Skeletal muscle tissue (tissue), 4 donors: ENCODE results near the gene ZNF646. TPM values are rescaled to one million over a fixed set of nuclear protein-coding genes. Genes with fewer than 3 reads are reported as not detected.

Experiments used
- H3K27ac ChIP-seq: one replicate; pipeline ENCODE4 v1.7.0; 2013; ENCODE audit warnings: mild to moderate bottlenecking, low read depth, low read length, inconsistent platforms
- H3K27me3 ChIP-seq, 3 donors: one replicate each; pipeline ENCODE4 v1.7.0; 2013; ENCODE audit warnings: low read length in 3 of 3; ENCODE audit not compliant: control insufficient read depth in 3 of 3, insufficient read depth in 3 of 3
- H3K36me3 ChIP-seq, 3 donors: one replicate each; pipeline ENCODE4 v1.7.0; 2013; ENCODE audit warnings: low read length in 3 of 3; ENCODE audit not compliant: control insufficient read depth in 3 of 3, insufficient read depth in 3 of 3
- H3K4me1 ChIP-seq, 3 donors: one replicate each; pipeline ENCODE4 v1.7.0; 2013; ENCODE audit warnings: low read length in 3 of 3, mild to moderate bottlenecking in 3 of 3; ENCODE audit not compliant: control insufficient read depth in 3 of 3, insufficient read depth in 3 of 3
- H3K4me3 ChIP-seq, 3 donors: one replicate each; pipeline ENCODE4 v1.7.0; 2013; ENCODE audit warnings: low read length in 3 of 3
- H3K9ac ChIP-seq, 3 donors: one replicate each; pipeline ENCODE4 v1.7.0; 2013; ENCODE audit warnings: low read length in 3 of 3, mild to moderate bottlenecking in 3 of 3, moderate library complexity in 2 of 3, low read depth in 1 of 3
- H3K9me3 ChIP-seq, 3 donors: one replicate each; pipeline ENCODE4 v1.7.0; 2013; ENCODE audit warnings: low read length in 3 of 3; ENCODE audit not compliant: control insufficient read depth in 3 of 3
- total RNA-seq: library from RNA; depleted of rRNA; stranded (reverse); fragments of >200 nt; gene quantifications from one replicate; pipeline ENCODE4 v1.2.3, GENCODE V29; 2014
- donor health status: Osteomylitis.

ZNF646 gene
- total RNA-seq, 1 donor from 2014 or later: 9.4 TPM

DNA sequence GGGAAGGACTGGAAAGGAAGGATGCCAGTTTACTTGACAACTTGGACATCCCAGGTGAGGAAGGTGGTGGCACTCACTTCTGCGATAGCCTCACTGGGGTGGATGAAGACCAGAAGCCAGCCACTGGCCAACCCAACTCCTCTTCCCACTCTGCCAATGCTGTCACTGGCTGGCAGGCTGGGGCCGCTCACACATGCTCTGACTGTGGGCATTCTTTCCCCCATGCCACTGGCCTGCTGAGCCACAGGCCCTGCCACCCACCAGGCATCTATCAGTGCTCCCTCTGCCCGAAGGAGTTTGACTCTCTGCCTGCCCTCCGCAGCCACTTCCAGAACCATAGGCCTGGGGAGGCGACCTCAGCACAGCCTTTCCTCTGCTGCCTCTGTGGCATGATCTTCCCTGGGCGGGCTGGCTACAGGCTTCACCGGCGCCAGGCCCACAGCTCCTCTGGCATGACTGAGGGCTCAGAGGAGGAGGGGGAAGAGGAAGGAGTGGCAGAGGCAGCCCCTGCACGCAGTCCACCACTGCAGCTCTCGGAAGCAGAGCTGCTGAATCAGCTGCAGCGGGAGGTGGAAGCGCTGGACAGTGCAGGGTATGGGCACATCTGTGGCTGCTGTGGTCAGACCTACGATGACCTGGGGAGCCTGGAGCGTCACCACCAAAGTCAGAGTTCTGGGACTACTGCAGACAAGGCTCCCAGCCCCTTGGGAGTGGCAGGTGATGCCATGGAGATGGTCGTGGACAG lies 4.5 kb downstream of the ZNF646 start:
- Histone ChIP-seq H3K36me3 (peaks cover 57 to 61% (median 58%) of the 10 kb centered on the region in 3 donors), H3K9ac (no peak overlapping the region), H3K4me3 (no peak overlapping the region), H3K4me1 (peaks cover 13 to 22% (median 16%) of the 10 kb centered on the region in 3 donors), H3K9me3 (no peaks in the 10 kb centered on the region), H3K27ac (no peak overlapping the region), H3K27me3 (no peaks in the 10 kb centered on the region)

DNA sequence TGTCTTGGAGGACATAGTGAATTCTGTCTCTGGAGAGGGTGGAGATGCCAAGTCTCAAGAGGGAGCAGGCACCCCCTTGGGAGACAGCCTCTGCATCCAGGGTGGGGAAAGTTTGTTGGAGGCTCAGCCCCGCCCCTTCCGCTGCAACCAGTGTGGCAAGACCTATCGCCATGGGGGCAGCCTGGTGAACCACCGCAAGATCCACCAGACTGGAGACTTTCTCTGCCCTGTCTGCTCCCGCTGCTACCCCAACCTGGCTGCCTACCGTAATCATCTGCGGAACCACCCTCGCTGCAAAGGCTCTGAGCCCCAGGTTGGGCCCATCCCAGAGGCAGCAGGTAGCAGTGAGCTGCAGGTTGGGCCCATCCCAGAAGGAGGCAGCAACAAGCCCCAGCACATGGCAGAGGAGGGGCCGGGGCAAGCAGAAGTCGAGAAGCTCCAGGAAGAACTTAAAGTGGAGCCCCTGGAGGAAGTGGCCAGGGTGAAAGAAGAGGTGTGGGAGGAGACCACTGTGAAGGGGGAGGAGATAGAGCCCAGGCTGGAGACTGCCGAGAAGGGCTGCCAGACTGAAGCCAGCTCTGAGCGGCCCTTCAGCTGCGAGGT lies 5.2 kb downstream of the ZNF646 start:
- H3K4me3 ChIP-seq: no peak overlapping the region
- H3K36me3 ChIP-seq: peaks cover 57 to 68% (median 62%) of the 10 kb centered on the region in 3 donors
- H3K27me3 ChIP-seq: no peaks in the 10 kb centered on the region
- peaks cover 13 to 22% (median 17%) of the 10 kb centered on the region in 3 donors for H3K4me1 ChIP-seq
- no peak overlapping the region for H3K9ac ChIP-seq
- no peaks in the 10 kb centered on the region for H3K9me3 ChIP-seq
- no peak overlapping the region for H3K27ac ChIP-seq

DNA sequence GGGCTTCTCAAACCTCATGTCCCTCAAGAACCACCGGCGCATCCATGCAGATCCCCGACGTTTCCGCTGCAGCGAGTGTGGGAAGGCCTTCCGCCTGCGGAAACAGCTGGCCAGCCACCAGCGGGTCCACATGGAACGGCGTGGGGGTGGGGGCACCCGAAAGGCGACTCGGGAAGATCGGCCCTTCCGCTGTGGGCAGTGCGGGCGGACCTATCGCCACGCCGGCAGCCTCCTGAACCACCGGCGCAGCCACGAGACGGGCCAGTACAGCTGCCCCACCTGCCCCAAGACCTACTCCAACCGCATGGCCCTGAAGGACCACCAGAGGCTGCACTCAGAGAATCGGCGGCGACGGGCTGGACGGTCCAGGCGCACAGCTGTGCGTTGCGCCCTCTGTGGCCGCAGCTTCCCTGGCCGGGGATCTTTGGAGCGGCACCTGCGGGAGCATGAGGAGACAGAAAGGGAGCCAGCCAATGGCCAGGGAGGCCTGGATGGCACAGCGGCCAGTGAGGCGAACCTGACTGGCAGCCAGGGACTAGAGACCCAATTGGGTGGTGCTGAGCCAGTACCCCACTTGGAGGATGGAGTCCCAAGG lies 5.9 kb downstream of the ZNF646 start:
- Histone ChIP-seq H3K9me3 (no peaks in the 10 kb centered on the region), H3K27me3 (no peaks in the 10 kb centered on the region), H3K27ac (no peak overlapping the region), H3K9ac (peak overlapping the region in 1 of 3 donors; percentile 25), H3K4me3 (no peak overlapping the region), H3K36me3 (peaks cover 64 to 69% (median 65%) of the 10 kb centered on the region in 3 donors), H3K4me1 (peaks cover 7 to 15% (median 10%) of the 10 kb centered on the region in 3 donors)

GRCh38 chr16:31080756-31081419 lies 6.7 kb downstream of the ZNF646 start:
- Histone ChIP-seq H3K4me1 (peaks cover 5 to 9% (median 6%) of the 10 kb centered on the region in 3 donors), H3K9ac (peak overlapping the region in 1 of 3 donors; percentile 25), H3K36me3 (peaks cover 65 to 72% (median 65%) of the 10 kb centered on the region in 3 donors), H3K9me3 (no peaks in the 10 kb centered on the region), H3K27me3 (no peaks in the 10 kb centered on the region), H3K27ac (no peak overlapping the region), H3K4me3 (no peak overlapping the region)

DNA sequence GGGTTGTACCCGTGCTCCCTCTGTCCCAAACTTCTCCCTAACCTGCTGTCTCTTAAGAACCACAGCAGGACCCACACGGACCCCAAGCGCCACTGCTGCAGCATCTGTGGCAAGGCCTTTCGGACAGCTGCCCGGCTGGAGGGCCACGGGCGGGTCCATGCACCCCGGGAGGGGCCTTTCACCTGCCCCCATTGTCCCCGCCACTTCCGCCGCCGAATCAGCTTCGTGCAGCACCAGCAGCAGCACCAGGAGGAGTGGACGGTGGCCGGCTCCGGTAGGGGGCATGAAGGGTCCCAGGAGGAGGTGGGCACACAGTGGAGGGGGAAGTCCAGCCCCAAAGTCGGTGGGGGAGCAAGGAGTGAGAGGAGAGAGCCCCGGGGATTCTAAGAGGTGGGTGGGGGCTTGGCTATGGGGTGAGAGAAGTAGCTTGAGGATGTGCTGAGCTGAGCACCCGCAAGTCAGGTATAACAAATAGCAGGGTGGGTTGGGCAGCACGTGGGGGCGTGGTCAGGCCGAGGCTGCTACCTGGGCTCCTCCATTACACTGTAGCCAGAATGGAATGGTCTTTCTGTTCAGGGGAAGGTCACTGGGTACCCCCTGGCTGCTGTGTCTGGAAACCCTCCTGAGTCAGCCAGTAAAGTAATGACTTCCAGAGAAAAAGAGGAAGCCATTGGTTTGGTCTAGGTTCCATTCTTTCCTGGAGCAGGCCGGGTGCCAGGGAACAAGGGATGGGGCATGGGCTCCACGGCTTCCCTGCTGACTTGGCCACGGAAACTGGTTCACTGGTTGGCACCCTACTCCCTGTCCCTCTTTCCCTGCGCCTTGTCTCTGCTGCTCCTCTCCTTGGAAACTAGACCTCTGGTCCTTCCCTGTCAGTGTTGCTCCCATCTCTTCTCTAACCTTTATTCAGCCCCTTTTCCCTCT lies 7.5 kb downstream of the ZNF646 start:
- H3K9me3 ChIP-seq: no peaks in the 10 kb centered on the region
- H3K9ac ChIP-seq: no peak overlapping the region
- H3K36me3 ChIP-seq: peaks cover 58 to 68% (median 61%) of the 10 kb centered on the region in 3 donors
- no peaks in the 10 kb centered on the region for H3K27me3 ChIP-seq
- H3K27ac ChIP-seq: no peak overlapping the region
- no peak overlapping the region for H3K4me3 ChIP-seq
- H3K4me1 ChIP-seq: peaks cover 5 to 6% (median 5%) of the 10 kb centered on the region in 3 donors

- Histone ChIP-seq H3K4me1 (peaks cover 5 to 6% (median 5%) of the 10 kb centered on the region in 3 donors), H3K9me3 (no peaks in the 10 kb centered on the region), H3K27ac (no peak overlapping the region), H3K27me3 (no peaks in the 10 kb centered on the region), H3K36me3 (peaks cover 49 to 64% (median 52%) of the 10 kb centered on the region in 3 donors), H3K9ac (peak overlapping the region in 1 of 3 donors; percentile 25), H3K4me3 (no peak overlapping the region)
These were observed 8.3 kb downstream of the ZNF646 start for GRCh38 chr16:31082368-31083045.

- peaks cover 44 to 58% (median 47%) of the 10 kb centered on the region in 3 donors for H3K36me3 ChIP-seq
- H3K27ac ChIP-seq: no peak overlapping the region
These were observed 8.9 kb downstream of the ZNF646 start for GRCh38 chr16:31083081-31083480.

DNA sequence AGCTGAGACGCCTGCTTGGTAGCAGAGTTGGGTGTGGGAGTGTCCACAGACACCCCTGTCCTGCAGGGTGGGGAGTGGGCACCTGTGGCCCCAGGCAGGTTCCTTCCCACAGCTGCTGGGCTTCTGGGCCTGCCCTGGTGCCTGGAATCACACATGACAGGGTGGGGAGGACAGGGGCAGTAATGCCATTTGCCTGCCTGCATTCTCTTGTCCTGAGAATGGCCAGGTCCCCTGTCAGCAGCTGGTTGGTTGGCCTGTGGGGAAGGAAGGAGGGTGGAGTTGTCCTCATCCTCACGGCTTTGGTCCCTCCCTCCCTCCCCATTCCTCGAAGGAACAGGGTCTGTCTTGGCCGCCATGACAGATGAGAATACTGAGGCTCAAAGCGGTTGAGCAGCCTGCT lies 9.3 kb downstream of the ZNF646 start:
- Histone ChIP-seq H3K9me3 (no peaks in the 10 kb centered on the region), H3K4me1 (peaks cover 5 to 6% (median 5%) of the 10 kb centered on the region in 3 donors), H3K4me3 (no peak overlapping the region), H3K36me3 (peaks cover 39 to 57% (median 45%) of the 10 kb centered on the region in 3 donors), H3K27ac (no peak overlapping the region), H3K9ac (peak overlapping the region in 1 of 3 donors; percentile 3), H3K27me3 (no peaks in the 10 kb centered on the region)

More at GRCh38 chr16:31083081-31083480, 8.9 kb downstream of the ZNF646 start:
- Histone ChIP-seq H3K4me3 (no peak overlapping the region), H3K4me1 (peaks cover 5 to 6% (median 5%) of the 10 kb centered on the region in 3 donors), H3K9me3 (no peaks in the 10 kb centered on the region), H3K9ac (no peak overlapping the region), H3K27me3 (no peaks in the 10 kb centered on the region)
